BE2C (cell line): Measurements from ENCODE around the gene HDGFL2.

Experiments used
- DNase-seq: peaks from one replicate; pipeline ENCODE4 v3.0.0-alpha.2; 2020
- H3K27me3 ChIP-seq: fragments of 250-450 bp; sonication (Bioruptor Pico); 2 replicates; pipeline ENCODE4 v1.5.1; 2020; ENCODE audit warnings: mild to moderate bottlenecking
- H3K36me3 ChIP-seq: fragments of 250-450 bp; sonication (Bioruptor Pico); 2 replicates; pipeline ENCODE4 v1.5.1; 2020; ENCODE audit warnings: mild to moderate bottlenecking
- H3K4me1 ChIP-seq: fragments of 250-450 bp; sonication (Bioruptor Pico); 2 replicates; pipeline ENCODE4 v1.5.1; 2020
- H3K4me3 ChIP-seq: 2 replicates; pipeline ENCODE4 v1.5.1; 2011; ENCODE audit warnings: low read depth, low read length
- H3K9me3 ChIP-seq: fragments of 250-450 bp; sonication (Bioruptor Pico); 2 replicates; pipeline ENCODE4 v1.5.1; 2020
- CTCF ChIP-seq: IDR thresholded peaks from 2 replicates; pipeline ENCODE4 v1.5.1; 2012; ENCODE audit warnings: mild to moderate bottlenecking, low read depth, low read length

HDGFL2 gene

GRCh38 chr19:4547303-4548237, 75.5 kb downstream of the HDGFL2 start:
- Histone ChIP-seq H3K9me3 (0 out of 2 replicates have a peak, but pooled peaks cover 3% of the 10 kb centered on the region), H3K4me1 (no peaks in the 10 kb centered on the region), H3K4me3 (no peak overlapping the region), H3K27me3 (peaks cover 20% of the 10 kb centered on the region), H3K36me3 (no peaks in the 10 kb centered on the region)
- peak; percentile 49 for TF ChIP-seq CTCF
- peak; percentile 47 for DNase-seq

- no peak for DNase-seq
- no peaks in the 10 kb centered on the region for H3K36me3 ChIP-seq
These were observed 76.1 kb downstream of the HDGFL2 start for GRCh38 chr19:4548238-4548584.

GRCh38 chr19:4550018-4550417, 77.9 kb downstream of the HDGFL2 start:
- Histone ChIP-seq H3K9me3 (0 out of 2 replicates have a peak, but pooled peaks cover 3% of the 10 kb centered on the region), H3K4me1 (no peaks in the 10 kb centered on the region), H3K36me3 (no peaks in the 10 kb centered on the region), H3K4me3 (no peak overlapping the region), H3K27me3 (peaks cover 20% of the 10 kb centered on the region)
- no peak for TF ChIP-seq CTCF
- DNase-seq = no peak

More at GRCh38 chr19:4548238-4548584, 76.1 kb downstream of the HDGFL2 start:
- peaks cover 20% of the 10 kb centered on the region for H3K27me3 ChIP-seq
- TF ChIP-seq CTCF = no peak
- 0 out of 2 replicates have a peak, but pooled peaks cover 3% of the 10 kb centered on the region for H3K9me3 ChIP-seq
- H3K4me3 ChIP-seq = no peak overlapping the region
- H3K4me1 ChIP-seq = no peaks in the 10 kb centered on the region

- Histone ChIP-seq H3K4me1 (no peaks in the 10 kb centered on the region), H3K9me3 (peaks cover 3% of the 10 kb centered on the region; the same call in 1 of the 2 replicates), H3K4me3 (no peak overlapping the region), H3K36me3 (no peaks in the 10 kb centered on the region), H3K27me3 (peaks cover 20% of the 10 kb centered on the region)
- DNase-seq = no peak
- TF ChIP-seq CTCF = no peak
These were observed 78.5 kb downstream of the HDGFL2 start for GRCh38 chr19:4550479-4551050.
